Activated CD4-positive, CD25-positive, alpha-beta regulatory T cell treated with anti-CD3 and anti-CD28 coated beads, Interleukin-2, amount 50 U/mL, for 16 hours (primary cell): ENCODE measurements around the gene MAN1B1.
A peak's percentile ranks its signal among the peaks of the same experiment; 100 is the strongest.

ENCODE experiments used
- DNase-seq: peaks from one replicate; pipeline ENCODE4 v3.0.0-alpha.2; 2020; ENCODE audit warnings: low read depth, low spot score

MAN1B1 gene

GRCh38 chr9:137143459-137143858 lies 56.7 kb downstream of the MAN1B1 start:
- DNase-seq = no peak

GRCh38 chr9:137145731-137146526 lies 59.1 kb downstream of the MAN1B1 start:
- DNase-seq = no peak

- DNase-seq = no peak
Observed at GRCh38 chr9:137146527-137146918, 59.7 kb downstream of the MAN1B1 start.

- no peak for DNase-seq
Observed at GRCh38 chr9:137147091-137147792, 60.5 kb downstream of the MAN1B1 start.

GRCh38 chr9:137147793-137148160 lies 61.0 kb downstream of the MAN1B1 start:
- no peak for DNase-seq

GRCh38 chr9:137148242-137148641 lies 61.5 kb downstream of the MAN1B1 start:
- DNase-seq = no peak

GRCh38 chr9:137148661-137149060 lies 61.9 kb downstream of the MAN1B1 start:
- DNase-seq = no peak

- no peak for DNase-seq
Observed at GRCh38 chr9:137149363-137149762, 62.6 kb downstream of the MAN1B1 start.

- no peak for DNase-seq
Observed at GRCh38 chr9:137149942-137150616, 63.3 kb downstream of the MAN1B1 start.

- no peak for DNase-seq
Observed at GRCh38 chr9:137150617-137151457, 64.1 kb downstream of the MAN1B1 start.

- DNase-seq = no peak
Observed at GRCh38 chr9:137152844-137153405, 66.1 kb downstream of the MAN1B1 start.

- peak; percentile 31 for DNase-seq
Observed at GRCh38 chr9:137156567-137157375, 70.0 kb downstream of the MAN1B1 start.

- DNase-seq = no peak
Observed at GRCh38 chr9:137157618-137158415, 71.0 kb downstream of the MAN1B1 start.

GRCh38 chr9:137158625-137159024 lies 71.8 kb downstream of the MAN1B1 start:
- no peak for DNase-seq
